Adipose tissue (tissue), 3 donors: ENCODE measurements around the gene CFAP54. TPM values are rescaled to one million over a fixed set of nuclear protein-coding genes. Genes with fewer than 3 reads are reported as not detected.

Source experiments
- H3K27ac ChIP-seq: one replicate; pipeline ENCODE4 v1.5.1; 2013; ENCODE audit warnings: low read depth, low read length
- WGBS, 3 donors: extraction: QIAGEN DNeasy Blood & Tissue Kit; methylation state at CpG; one replicate each; pipeline ENCODE4 v1.1.7; 2013; 5-methylcytosine and 5-hydroxymethylcytosine counted together
- polyA plus RNA-seq, 3 donors: library from polyadenylated mRNA; stranded (reverse); fragments of 200-250 nt; gene quantifications; one replicate each; pipeline ENCODE4 v1.2.3, GENCODE V29; 2013
- donor health status: healthy with polysubstance abuse.
- donor health status: Bipolar disorder and iron deficiency.
- donor health status: healthy.

Gene CFAP54
- polyA plus RNA-seq, 3 donors, result 0.09 to 0.79 (median 0.12) TPM

DNA sequence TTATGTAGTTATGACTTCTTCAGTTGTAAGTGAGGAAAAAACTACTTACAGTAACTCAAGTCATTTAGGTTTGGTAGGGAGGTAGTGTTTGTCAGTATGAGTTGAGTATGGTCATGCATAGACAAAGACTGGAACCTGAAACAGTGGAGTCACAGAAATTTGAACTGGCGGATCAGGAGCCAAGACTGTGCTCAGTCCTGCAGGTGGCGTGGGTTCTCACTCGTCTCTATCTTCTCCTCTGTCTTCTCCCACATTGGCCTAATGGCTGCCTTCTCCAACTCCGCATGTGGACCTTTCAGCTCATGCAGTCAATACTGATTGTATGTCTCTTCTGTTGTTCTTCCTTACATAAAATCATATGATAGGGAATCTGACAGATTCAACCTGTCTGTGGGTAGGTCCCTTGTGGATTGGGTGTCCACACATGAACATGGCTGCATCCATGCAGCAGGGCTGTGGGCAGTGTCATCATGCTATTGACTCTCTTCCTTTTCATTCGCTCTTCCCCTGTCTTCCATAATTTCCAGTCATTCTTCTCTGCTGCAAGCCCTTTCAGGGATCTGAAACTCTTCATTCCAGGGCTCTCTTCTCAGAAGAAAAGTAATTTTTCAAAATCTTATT, 338.9 kb downstream of the CFAP54 start:
- 92 to 95% (median 92%) methylated on average over 5 of the region's 5 CpGs for WGBS, 3 donors
- H3K27ac ChIP-seq, result no peak overlapping the region

DNA sequence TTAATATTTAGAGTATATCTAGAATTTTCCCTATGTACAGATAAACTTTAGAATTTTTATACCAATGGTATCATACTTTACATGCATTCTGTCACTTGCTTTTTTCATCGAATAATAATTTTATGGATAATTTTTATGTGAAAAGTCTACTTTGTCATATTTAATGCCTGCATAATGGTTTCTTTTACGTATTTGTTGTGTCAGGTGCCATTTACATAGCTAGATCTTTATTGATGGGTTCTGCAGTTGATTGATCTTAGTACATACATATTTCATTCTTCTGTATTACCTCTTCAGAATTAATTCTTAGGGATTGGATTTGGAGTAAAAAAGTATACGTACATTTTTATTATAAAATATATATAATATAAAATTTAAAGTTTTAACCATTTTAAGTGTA, 340.0 kb downstream of the CFAP54 start:
- WGBS, 3 donors, result 79 to 92% (median 91%) methylated on average over 3 of the region's 3 CpGs
- H3K27ac ChIP-seq, result no peak overlapping the region

DNA sequence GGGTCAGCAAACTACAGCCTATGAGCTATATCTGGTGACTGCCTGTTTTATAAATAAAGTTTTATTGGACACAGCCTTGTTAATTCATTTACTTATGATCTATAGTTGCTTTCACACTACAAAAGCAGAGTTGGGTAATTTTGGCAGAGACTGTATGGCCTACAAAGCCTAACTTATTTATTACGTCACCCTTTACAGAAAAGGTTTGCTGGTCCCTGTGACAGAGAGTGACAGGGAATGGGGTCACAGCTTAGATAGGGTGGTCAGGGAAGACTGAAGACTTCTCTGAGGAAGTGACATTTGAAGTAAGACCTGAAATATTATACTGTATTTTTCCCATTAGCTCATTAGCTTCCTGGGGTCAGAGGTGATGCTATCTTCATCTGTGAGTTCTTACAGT, 342.0 kb downstream of the CFAP54 start:
- 86 to 95% (median 90%) methylated on average over 1 of the region's 1 CpG for WGBS, 3 donors
- H3K27ac ChIP-seq, result no peak overlapping the region

DNA sequence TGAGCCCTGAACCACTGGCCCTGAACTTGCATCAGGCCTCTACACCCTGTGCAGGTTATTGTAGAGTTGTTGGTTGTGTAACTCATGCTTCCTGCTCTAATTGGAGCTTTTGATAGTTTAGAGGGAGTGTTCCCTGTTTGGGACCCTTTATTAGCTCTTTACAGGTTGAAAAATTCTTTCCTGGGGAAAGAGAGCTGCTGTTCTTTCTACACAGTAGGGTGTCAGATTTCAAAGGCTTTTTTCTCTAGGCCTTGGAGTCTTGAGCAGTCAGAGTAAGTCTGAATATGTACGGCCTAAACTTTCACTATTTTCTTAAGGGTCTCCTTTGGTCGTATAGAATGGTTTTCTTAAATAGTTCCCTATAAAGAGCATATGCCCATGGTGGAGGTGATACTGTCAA, 356.9 kb downstream of the CFAP54 start:
- H3K27ac ChIP-seq, result no peak overlapping the region
- WGBS, 3 donors, result 29 to 74% (median 73%) methylated on average over 2 of the region's 2 CpGs

- H3K27ac ChIP-seq, result no peak overlapping the region
- WGBS, 3 donors, result 48 to 70% (median 53%) methylated on average over 3 of the region's 3 CpGs
These were observed 361.3 kb downstream of the CFAP54 start for GRCh38 chr12:96850676-96851075.

DNA sequence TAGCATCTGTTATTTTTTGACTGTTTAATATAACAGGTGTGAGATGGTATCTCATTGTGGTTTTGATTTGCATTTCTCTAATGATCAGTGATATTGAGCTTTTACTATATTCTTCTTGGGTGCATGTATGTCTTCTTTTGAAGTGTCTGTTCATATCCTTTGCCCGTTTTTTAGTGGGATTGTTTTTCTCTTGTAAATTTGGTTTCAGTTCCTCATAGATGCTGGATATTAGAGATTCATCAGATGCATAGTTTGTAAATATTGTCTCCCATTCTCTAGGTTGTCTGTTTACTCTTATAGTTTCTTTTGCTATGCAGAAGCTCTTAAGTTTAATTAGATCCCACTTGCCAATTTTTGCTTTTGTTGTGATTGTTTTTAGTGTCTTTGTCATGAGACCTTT, 368.8 kb downstream of the CFAP54 start:
- H3K27ac ChIP-seq, result no peak overlapping the region
- WGBS, 3 donors, result 55 to 86% (median 69%) methylated on average over 1 of the region's 1 CpG

DNA sequence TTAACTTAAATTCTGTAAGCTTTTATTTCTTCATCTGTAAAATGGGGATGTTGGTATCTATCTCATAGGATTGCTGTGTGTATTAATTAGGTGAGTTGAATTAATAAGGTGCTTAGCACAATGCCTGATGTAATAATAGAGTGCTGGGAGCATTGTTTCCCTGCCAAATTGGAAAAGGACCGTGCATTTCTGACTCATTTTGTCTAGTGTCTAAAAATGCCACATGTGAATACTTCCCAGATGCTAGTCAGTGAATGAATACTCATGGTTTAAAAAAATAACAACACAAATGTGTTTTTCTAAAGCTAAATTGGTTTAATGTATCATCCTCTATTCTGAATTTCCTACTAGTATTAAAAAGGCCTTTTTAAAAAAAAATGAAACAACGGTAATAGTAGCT, 372.3 kb downstream of the CFAP54 start:
- no peak overlapping the region for H3K27ac ChIP-seq
- 63 to 77% (median 73%) methylated on average over 2 of the region's 2 CpGs for WGBS, 3 donors

GRCh38 chr12:96862326-96862725, 372.9 kb downstream of the CFAP54 start:
- no peak overlapping the region for H3K27ac ChIP-seq
- 61 to 90% (median 85%) methylated on average over 1 of the region's 1 CpG for WGBS, 3 donors

DNA sequence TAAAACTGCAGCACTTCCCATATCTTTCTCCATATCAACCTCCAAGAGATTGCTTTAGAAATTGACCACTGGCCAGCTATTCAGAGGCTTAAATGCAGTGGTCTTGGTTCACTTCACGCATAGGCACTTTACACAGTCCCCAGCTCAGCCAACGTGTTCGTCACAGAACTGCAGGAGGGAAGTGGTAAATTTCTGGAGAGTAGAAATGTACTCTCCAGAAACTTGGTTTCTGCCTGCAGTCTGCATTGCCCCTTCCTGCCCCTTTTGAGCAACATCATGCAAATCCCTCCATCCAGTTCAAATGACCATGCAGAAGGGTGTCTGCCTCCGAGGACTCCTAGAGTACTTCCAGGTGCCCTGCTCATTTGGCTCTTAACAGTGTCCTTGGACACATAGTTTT, 375.0 kb downstream of the CFAP54 start:
- WGBS, 3 donors, result 49 to 60% (median 57%) methylated on average over 4 of the region's 4 CpGs

GRCh38 chr12:96866801-96867590, 377.6 kb downstream of the CFAP54 start:
- 77 to 94% (median 92%) methylated on average over 4 of the region's 4 CpGs for WGBS, 3 donors
- no peak overlapping the region for H3K27ac ChIP-seq

More for the DNA sequence above, 375.0 kb downstream of the CFAP54 start:
- no peak overlapping the region for H3K27ac ChIP-seq

GRCh38 chr12:96870946-96871345, 381.6 kb downstream of the CFAP54 start:
- WGBS, 3 donors, result 78 to 83% (median 79%) methylated on average over 1 of the region's 1 CpG
- H3K27ac ChIP-seq, result no peak overlapping the region

GRCh38 chr12:96872961-96873360, 383.6 kb downstream of the CFAP54 start:
- no peak overlapping the region for H3K27ac ChIP-seq

GRCh38 chr12:96874211-96874610, 384.8 kb downstream of the CFAP54 start:
- no peak overlapping the region for H3K27ac ChIP-seq
- WGBS, 3 donors, result 78 to 91% (median 89%) methylated on average over 2 of the region's 2 CpGs

DNA sequence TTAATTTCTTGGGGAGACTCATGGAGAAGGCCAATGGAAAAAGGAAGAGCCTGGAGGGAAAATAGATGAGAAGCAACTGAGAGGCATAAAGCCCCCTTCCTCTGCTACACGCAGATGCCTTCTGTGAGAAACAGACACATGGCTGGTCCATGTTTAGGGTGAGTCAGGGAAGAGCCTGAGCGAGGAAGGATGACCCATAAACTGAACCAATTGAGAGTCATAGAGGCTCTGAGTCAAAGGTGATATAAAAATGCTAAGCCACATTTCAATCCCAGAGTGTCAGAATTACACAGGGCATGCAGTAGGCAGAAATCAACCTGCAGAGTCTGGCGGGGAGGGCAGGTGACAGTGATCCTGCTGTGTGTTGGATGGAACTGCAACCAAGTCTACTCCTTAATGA, 387.6 kb downstream of the CFAP54 start:
- no peak overlapping the region for H3K27ac ChIP-seq
- WGBS, 3 donors, result 81 to 91% (median 88%) methylated on average over 3 of the region's 3 CpGs

DNA sequence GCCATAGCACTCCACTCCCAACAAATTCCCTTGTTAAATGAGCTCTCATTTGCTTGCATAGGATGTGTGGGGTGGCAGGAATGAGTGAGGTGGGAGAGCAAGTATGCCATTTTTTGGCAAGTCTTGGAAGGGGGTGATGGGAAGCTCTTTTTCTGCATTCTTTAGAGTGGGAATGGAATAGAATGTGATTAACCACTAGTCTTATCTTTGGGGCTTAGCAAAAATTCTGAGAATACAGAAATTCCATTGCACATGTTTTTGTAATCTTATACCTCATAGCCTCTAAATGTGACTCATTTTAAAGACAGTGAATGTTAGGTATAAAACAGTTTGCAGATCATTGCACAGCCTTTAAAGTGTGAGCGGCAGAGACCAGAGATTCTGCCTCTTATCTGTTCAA, 389.3 kb downstream of the CFAP54 start:
- WGBS, 3 donors, result 83 to 87% (median 85%) methylated on average over 1 of the region's 1 CpG
- no peak overlapping the region for H3K27ac ChIP-seq

DNA sequence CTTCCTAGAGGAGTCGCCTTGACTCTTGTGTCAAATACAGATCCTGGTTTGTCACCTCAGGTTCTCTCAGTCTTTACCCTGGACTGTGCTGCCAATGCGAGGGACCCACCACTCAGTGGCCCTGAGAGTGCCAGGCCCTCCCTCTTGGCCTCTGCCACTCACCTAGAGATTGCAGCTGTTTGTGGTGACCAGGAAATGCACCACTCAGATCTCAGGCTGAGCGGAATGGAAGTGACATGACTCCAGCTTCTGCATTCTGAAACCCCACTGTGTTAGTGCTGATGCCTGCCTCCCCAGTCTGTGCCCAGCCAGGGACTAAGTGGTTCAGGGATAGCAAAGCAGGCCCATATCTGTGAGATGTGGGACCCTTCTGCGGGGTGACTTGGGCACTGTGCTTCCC, 389.9 kb downstream of the CFAP54 start:
- 72 to 85% (median 78%) methylated on average over 4 of the region's 4 CpGs for WGBS, 3 donors
- H3K27ac ChIP-seq, result no peak overlapping the region

- WGBS, 3 donors, result 81 to 93% (median 90%) methylated on average over 3 of the region's 3 CpGs
- H3K27ac ChIP-seq, result no peak overlapping the region
These were observed 390.8 kb downstream of the CFAP54 start for GRCh38 chr12:96880220-96880619.

DNA sequence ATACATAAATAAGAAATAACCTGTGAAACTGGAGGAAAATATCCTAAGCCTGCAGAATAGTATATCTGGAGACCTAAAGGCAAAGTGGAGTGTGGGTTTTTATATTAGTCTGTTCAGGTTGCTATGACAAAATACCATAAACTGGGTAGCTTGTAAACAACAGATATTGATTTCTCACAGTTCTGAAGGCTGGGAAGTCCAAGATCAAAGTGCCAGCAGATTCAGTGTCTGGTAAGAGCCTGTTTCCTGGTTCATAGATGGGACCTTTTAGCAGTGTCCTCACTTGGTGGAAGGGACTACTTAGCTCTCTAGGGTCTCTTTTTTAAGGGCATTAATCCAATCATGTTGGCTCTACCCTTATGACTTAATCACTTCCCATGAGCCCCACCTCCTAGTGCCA, 392.2 kb downstream of the CFAP54 start:
- H3K27ac ChIP-seq, result no peak overlapping the region

DNA sequence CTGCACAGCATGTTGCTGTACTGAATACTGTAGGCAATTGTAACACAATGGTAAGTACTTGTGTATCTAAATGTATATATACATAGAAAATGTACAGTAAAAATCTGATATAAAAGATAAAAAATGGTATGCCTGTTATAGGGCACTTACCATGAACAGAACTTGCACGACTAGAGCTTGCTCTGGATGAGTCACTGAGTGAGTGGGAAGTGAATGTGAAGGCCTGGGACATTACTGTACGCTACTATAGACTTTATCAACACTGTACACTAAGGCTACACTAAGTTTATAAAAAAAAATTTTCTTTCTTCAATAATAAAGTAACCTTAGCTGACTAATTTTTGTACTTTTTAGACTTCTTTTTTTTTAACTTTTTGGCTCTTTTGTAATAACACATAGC, 393.5 kb downstream of the CFAP54 start:
- 66 to 77% (median 73%) methylated on average over 2 of the region's 2 CpGs for WGBS, 3 donors
- no peak overlapping the region for H3K27ac ChIP-seq

DNA sequence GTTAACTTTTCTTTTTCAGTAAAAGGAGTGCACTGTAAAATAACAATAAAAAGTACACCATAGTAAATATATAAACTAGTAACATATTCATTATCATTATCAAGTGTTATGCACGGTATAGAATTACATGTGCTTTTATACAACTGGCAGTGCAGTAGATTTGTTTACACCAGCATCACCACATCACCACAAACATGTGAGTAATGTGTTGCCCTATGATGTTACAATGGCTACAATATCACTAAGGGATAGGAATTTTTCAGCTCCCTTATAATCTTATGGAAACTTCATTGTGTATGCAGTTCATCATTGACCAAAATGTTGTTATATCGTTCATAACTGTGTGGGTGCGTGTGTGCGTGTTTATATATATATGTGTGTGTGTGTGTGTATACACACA, 394.2 kb downstream of the CFAP54 start:
- no peak overlapping the region for H3K27ac ChIP-seq
- WGBS, 3 donors, result 89 to 94% (median 91%) methylated on average over 4 of the region's 4 CpGs
